CD14-positive monocyte (primary cell): ENCODE data around the gene CCDC51. TPM values are rescaled to one million over a fixed set of nuclear protein-coding genes. Genes with fewer than 3 reads are reported as not detected.

Experiments
- DNase-seq, 3 donors: peaks; one replicate each; pipeline ENCODE4 v3.0.0-alpha.2; 2011 to 2022
- H2AFZ ChIP-seq: 2 replicates; pipeline ENCODE4 v1.6.0; 2012; ENCODE audit warnings: mild to moderate bottlenecking, low read depth, low read length, inconsistent platforms; ENCODE audit not compliant: insufficient read depth, poor library complexity, severe bottlenecking
- H3K27ac ChIP-seq, 2 donors: 1 replicate in 1 of 2; 2 replicates in 1 of 2; pipeline ENCODE4 v1.5.1; 2012 to 2013; ENCODE audit warnings: low read length in 2 of 2, control low read depth in 1 of 2, inconsistent platforms in 1 of 2, low read depth in 1 of 2, mild to moderate bottlenecking in 1 of 2
- H3K27me3 ChIP-seq, 2 donors: one replicate each; pipeline versions ENCODE4 v1.6.0 to v1.6.1; 2011 to 2013; ENCODE audit warnings: low read length in 2 of 2; ENCODE audit not compliant: control insufficient read depth in 2 of 2, insufficient read depth in 2 of 2
- H3K36me3 ChIP-seq, 2 donors: replicated peaks in 1 of 2; 1 replicate in 1 of 2; 2 replicates in 1 of 2; pipeline versions ENCODE4 v1.5.1 to v1.6.1; 2012 to 2013; ENCODE audit warnings: low read length in 2 of 2, control low read depth in 1 of 2, inconsistent platforms in 1 of 2, mild to moderate bottlenecking in 1 of 2; ENCODE audit not compliant: insufficient read depth in 2 of 2, control insufficient read depth in 1 of 2
- H3K4me1 ChIP-seq, 2 donors: 1 replicate in 1 of 2; 2 replicates in 1 of 2; pipeline versions ENCODE4 v1.5.1 to v1.6.1; 2012 to 2013; ENCODE audit warnings: low read length in 2 of 2, control low read depth in 1 of 2, inconsistent platforms in 1 of 2, mild to moderate bottlenecking in 1 of 2, moderate library complexity in 1 of 2; ENCODE audit not compliant: insufficient read depth in 2 of 2, control insufficient read depth in 1 of 2
- H3K4me2 ChIP-seq: replicated peaks from 2 replicates; pipeline ENCODE3; 2012; ENCODE audit warnings: low read length, moderate library complexity, mild to moderate bottlenecking; ENCODE audit not compliant: poor library complexity, severe bottlenecking; ENCODE audit errors: extremely low read depth
- H3K4me3 ChIP-seq, 3 experiments: fragments of 200-600 bp in 1 of 3; sonication (generic) in 1 of 3; replicated peaks in 1 of 3; 1 replicate in 2 of 3; 2 replicates in 1 of 3; pipeline ENCODE4 v1.5.1; 2011 to 2013; ENCODE audit warnings: low read length in 3 of 3, mild to moderate bottlenecking in 3 of 3, control low read depth in 2 of 3, low read depth in 2 of 3, inconsistent platforms in 1 of 3, moderate library complexity in 1 of 3
- H3K79me2 ChIP-seq: 2 replicates; pipeline ENCODE4 v1.6.0; 2012; ENCODE audit warnings: mild to moderate bottlenecking, control low read depth, inconsistent platforms, low read length, moderate library complexity; ENCODE audit not compliant: insufficient read depth
- H3K9ac ChIP-seq: 2 replicates; pipeline ENCODE4 v1.6.0; 2017; ENCODE audit warnings: low read length, mild to moderate bottlenecking; ENCODE audit not compliant: insufficient read depth, poor library complexity, severe bottlenecking
- H3K9me3 ChIP-seq, 2 donors: replicated peaks in 1 of 2; 1 replicate in 1 of 2; 2 replicates in 1 of 2; pipeline versions ENCODE4 v1.5.1 to v1.6.1; 2012 to 2013; ENCODE audit warnings: low read length in 2 of 2, control low read depth in 1 of 2; ENCODE audit not compliant: control insufficient read depth in 1 of 2, insufficient read depth in 1 of 2
- H4K20me1 ChIP-seq: 2 replicates; pipeline ENCODE4 v1.6.0; 2012; ENCODE audit warnings: mild to moderate bottlenecking, low read length, control low read depth, moderate library complexity; ENCODE audit not compliant: insufficient read depth
- H3K27ac Mint-ChIP-seq, 7 donors: one replicate each; pipeline ENCODE4 v1.8.0; 2020; ENCODE audit warnings: mild to moderate bottlenecking in 7 of 7, mixed read lengths in 7 of 7, moderate library complexity in 6 of 7, inconsistent platforms in 2 of 7
- H3K27me3 Mint-ChIP-seq, 3 donors: one replicate each; pipeline ENCODE4 v1.8.0; 2021 to 2022; ENCODE audit warnings: low read depth in 3 of 3, mild to moderate bottlenecking in 3 of 3, mixed read lengths in 3 of 3, moderate library complexity in 3 of 3, inconsistent platforms in 1 of 3
- H3K36me3 Mint-ChIP-seq, 2 donors: one replicate each; pipeline ENCODE4 v1.8.0; 2020; ENCODE audit warnings: mixed read lengths in 2 of 2, inconsistent platforms in 1 of 2, mild to moderate bottlenecking in 1 of 2
- H3K4me1 Mint-ChIP-seq: one replicate; pipeline ENCODE4 v1.8.0; 2020; ENCODE audit warnings: mild to moderate bottlenecking, mixed read lengths
- H3K4me3 Mint-ChIP-seq, 2 donors: one replicate each; pipeline ENCODE4 v1.8.0; 2020; ENCODE audit warnings: mild to moderate bottlenecking in 2 of 2, mixed read lengths in 2 of 2, moderate library complexity in 1 of 2
- H3K9me3 Mint-ChIP-seq, 7 donors: one replicate each; pipeline ENCODE4 v1.8.0; 2020 to 2022; ENCODE audit warnings: mixed read lengths in 7 of 7, mild to moderate bottlenecking in 6 of 7, moderate library complexity in 6 of 7, inconsistent platforms in 2 of 7
- CTCF ChIP-seq: fragments of 200-600 bp; IDR thresholded peaks from one replicate; pipeline ENCODE4 v1.8.0; 2022; ENCODE audit warnings: antibody characterized with exemption, mild to moderate bottlenecking
- WGBS: methylation state at CpG from one replicate; pipeline ENCODE4 v1.1.5; 2013; ENCODE audit warnings: missing lambda C conversion rate; ENCODE audit not compliant: insufficient coverage; 5-methylcytosine and 5-hydroxymethylcytosine counted together
- intact Hi-C, 2 donors: fragments of 100-400 bp; cut with micrococcal nuclease; formaldehyde crosslinking; loops; one replicate each; pipeline versions ENCODE4 v1.15.0 to v1.15.1; 2023
- polyA plus RNA-seq, 3 donors: library from polyadenylated mRNA; depleted of rRNA in 1 of 3; unstranded in 2 of 3; stranded (reverse) in 1 of 3; fragments of 300-500 nt in 2 of 3; fragments of >200 nt in 1 of 3; fragmentation: Illumina TruSeq in 2 of 3; gene quantifications; 1 replicate in 2 of 3; 2 replicates in 1 of 3; pipeline ENCODE4 v1.2.3, GENCODE V29; 2012 to 2021

CCDC51 gene
- polyA plus RNA-seq, 3 donors: 3.6 to 5.9 (median 5.4) TPM

- no peak overlapping the region for H3K4me3 Mint-ChIP-seq
- Histone ChIP-seq H3K9me3 (no peaks in the 10 kb centered on the region), H3K27ac (no peak overlapping the region), H3K4me1 (no peaks in the 10 kb centered on the region), H4K20me1 (no peaks in the 10 kb centered on the region), H3K36me3 (no peaks in the 10 kb centered on the region), H3K27me3 (no peaks in the 10 kb centered on the region), H3K79me2 (no peaks in the 10 kb centered on the region), H3K4me3 (no peak overlapping the region), H2AFZ (no peak overlapping the region), H3K4me2 (no peak overlapping the region), H3K9ac (no peak overlapping the region)
- peaks cover 0 to 2% (median 0%) of the 10 kb centered on the region in 7 donors for H3K9me3 Mint-ChIP-seq
- TF ChIP-seq CTCF: no peak
- H3K27me3 Mint-ChIP-seq: peaks cover 0 to 5% (median 0%) of the 10 kb centered on the region in 3 donors
- WGBS: 97% methylated on average over 15 of the region's 17 CpGs
- no peak overlapping the region for H3K27ac Mint-ChIP-seq
- no peaks in the 10 kb centered on the region for H3K36me3 Mint-ChIP-seq
- intact Hi-C loops: no loop called here
- no peak for DNase-seq
- H3K4me1 Mint-ChIP-seq: no peaks in the 10 kb centered on the region
Measured at GRCh38 chr3:48418140-48418539, 21.8 kb downstream of the CCDC51 start.

- Mint-ChIP-seq H3K27me3 (peaks cover 0 to 5% (median 0%) of the 10 kb centered on the region in 3 donors), H3K36me3 (no peaks in the 10 kb centered on the region), H3K4me1 (no peaks in the 10 kb centered on the region), H3K4me3 (no peak overlapping the region), H3K9me3 (peaks cover 0 to 2% (median 0%) of the 10 kb centered on the region in 7 donors), H3K27ac (no peak overlapping the region)
- 93% methylated on average over 10 of the region's 14 CpGs for whole genome bisulfite sequencing
- no peak overlapping the region for H3K27ac ChIP-seq
- H3K79me2 ChIP-seq: no peaks in the 10 kb centered on the region
- H3K27me3 ChIP-seq: no peaks in the 10 kb centered on the region
- no peaks in the 10 kb centered on the region for H3K9me3 ChIP-seq
- no peaks in the 10 kb centered on the region for H4K20me1 ChIP-seq
- no peak for DNase-seq
- no peaks in the 10 kb centered on the region for H3K4me1 ChIP-seq
- no peaks in the 10 kb centered on the region for H3K36me3 ChIP-seq
- no peak overlapping the region for H3K9ac ChIP-seq
- intact Hi-C loops: no loop called here
- TF ChIP-seq CTCF: no peak
- H2AFZ ChIP-seq: no peak overlapping the region
- H3K4me3 ChIP-seq: no peak overlapping the region
- H3K4me2 ChIP-seq: no peak overlapping the region
Measured at GRCh38 chr3:48417529-48418108, 22.3 kb downstream of the CCDC51 start.
